ENCODE results near the gene ADAMTSL5. TPM values are rescaled to one million over a fixed set of nuclear protein-coding genes. Genes with fewer than 3 reads are reported as not detected.
A peak's percentile ranks its signal among the peaks of the same experiment; 100 is the strongest.

ADAMTSL5 gene
- total and polyA plus RNA-seq, 2 of the 13 experiments (the other 11 are each of a cell fraction or from before 2014, with no cell fraction given) = 0.60 to 2.7 TPM

DNA sequence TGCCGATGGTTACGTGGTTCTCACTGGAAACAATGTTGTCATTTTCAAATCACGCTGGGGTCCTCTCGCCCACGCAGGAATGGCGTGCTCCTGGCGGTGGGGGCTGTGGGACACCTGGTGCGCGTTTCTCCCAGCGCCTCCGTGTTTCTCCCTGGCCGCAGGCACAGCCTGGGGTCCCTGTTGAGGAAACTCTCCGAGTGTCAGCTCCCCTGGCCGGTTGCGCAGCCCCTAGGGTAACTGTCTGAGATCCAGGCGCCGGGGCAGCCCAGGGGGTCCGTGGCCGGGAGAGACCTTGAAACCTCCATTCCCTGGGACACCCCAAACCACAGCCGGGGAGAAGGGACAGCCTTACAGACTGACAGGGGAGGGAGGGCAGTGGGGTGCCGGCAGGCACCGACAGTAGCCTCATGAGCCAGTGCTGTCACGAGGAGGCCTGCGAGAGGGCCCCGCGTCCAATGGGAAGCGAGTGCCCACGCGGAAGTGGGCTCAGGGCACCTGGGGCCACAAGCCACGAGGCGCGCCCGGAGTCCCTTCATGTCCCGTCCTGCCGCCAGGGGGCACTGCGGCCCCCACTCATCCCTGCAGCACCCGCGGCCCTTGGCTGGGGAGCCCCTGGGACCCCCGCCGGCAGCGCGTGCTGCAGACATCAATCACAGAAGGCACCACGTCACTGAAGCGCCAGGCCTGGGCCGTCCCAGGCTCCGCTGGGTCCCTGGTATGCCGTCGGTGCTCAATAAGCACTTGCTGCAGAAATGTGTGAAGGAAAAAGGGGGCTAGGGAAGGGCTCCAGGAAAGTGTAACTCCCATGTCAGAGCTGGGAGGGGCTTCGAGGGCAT, 9.5 kb downstream of the ADAMTSL5 start (continued):
- TF ChIP-seq, protein P1, sequence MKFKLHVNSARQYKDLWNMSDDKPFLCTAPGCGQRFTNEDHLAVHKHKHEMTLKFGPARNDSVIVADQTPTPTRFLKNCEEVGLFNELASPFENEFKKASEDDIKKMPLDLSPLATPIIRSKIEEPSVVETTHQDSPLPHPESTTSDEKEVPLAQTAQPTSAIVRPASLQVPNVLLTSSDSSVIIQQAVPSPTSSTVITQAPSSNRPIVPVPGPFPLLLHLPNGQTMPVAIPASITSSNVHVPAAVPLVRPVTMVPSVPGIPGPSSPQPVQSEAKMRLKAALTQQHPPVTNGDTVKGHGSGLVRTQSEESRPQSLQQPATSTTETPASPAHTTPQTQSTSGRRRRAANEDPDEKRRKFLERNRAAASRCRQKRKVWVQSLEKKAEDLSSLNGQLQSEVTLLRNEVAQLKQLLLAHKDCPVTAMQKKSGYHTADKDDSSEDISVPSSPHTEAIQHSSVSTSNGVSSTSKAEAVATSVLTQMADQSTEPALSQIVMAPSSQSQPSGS (CRISPR knock-in tag; IDR thresholded peaks at IDR 0.05) = no peak
- TF ChIP-seq, protein P2, sequence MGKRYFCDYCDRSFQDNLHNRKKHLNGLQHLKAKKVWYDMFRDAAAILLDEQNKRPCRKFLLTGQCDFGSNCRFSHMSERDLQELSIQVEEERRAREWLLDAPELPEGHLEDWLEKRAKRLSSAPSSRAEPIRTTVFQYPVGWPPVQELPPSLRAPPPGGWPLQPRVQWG (CRISPR knock-in tag; IDR thresholded peaks at IDR 0.05; ENCODE audit: borderline replicate concordance, low read depth) = no peak
- TF ChIP-seq FLYWCH1 (CRISPR knock-in tag; IDR thresholded peaks at IDR 0.05) (no peak), ZNF12 (CRISPR knock-in tag; IDR thresholded peaks at IDR 0.05) (no peak), ZNF747 (CRISPR knock-in tag; IDR thresholded peaks at IDR 0.05; ENCODE audit: borderline replicate concordance) (no peak), ZNF335 (CRISPR knock-in tag; IDR thresholded peaks at IDR 0.05) (no peak), ADNP (CRISPR knock-in tag; IDR thresholded peaks at IDR 0.05) (no peak), CHD4 (IDR thresholded peaks at IDR 0.05; ENCODE audit: borderline replicate concordance, low read length) (no peak), ZKSCAN8 (CRISPR knock-in tag; IDR thresholded peaks at IDR 0.05; ENCODE audit: borderline replicate concordance) (no peak), TAF1 (CRISPR knock-in tag; IDR thresholded peaks at IDR 0.05) (no peak), SAFB2 (CRISPR knock-in tag; IDR thresholded peaks at IDR 0.05; ENCODE audit: borderline replicate concordance, low read depth) (no peak), ZBTB7B (CRISPR knock-in tag; IDR thresholded peaks at IDR 0.05) (peak; percentile 82), RFX1 (IDR thresholded peaks at IDR 0.05) (no peak), EZH2 (conservative IDR thresholded peaks at IDR 0.05; ENCODE audit: low read depth, low read length) (no peak), ZNF121 (CRISPR knock-in tag; IDR thresholded peaks at IDR 0.05) (no peak), THAP11 (CRISPR knock-in tag; IDR thresholded peaks at IDR 0.05) (no peak), ATRX (CRISPR knock-in tag; IDR thresholded peaks at IDR 0.05; ENCODE audit: borderline replicate concordance) (no peak), ZNF230 (CRISPR knock-in tag; IDR thresholded peaks at IDR 0.05) (no peak)
- TF ChIP-seq, protein P3, sequence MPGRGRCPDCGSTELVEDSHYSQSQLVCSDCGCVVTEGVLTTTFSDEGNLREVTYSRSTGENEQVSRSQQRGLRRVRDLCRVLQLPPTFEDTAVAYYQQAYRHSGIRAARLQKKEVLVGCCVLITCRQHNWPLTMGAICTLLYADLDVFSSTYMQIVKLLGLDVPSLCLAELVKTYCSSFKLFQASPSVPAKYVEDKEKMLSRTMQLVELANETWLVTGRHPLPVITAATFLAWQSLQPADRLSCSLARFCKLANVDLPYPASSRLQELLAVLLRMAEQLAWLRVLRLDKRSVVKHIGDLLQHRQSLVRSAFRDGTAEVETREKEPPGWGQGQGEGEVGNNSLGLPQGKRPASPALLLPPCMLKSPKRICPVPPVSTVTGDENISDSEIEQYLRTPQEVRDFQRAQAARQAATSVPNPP (CRISPR knock-in tag; IDR thresholded peaks at IDR 0.05) = no peak
- TF ChIP-seq, protein P4, sequence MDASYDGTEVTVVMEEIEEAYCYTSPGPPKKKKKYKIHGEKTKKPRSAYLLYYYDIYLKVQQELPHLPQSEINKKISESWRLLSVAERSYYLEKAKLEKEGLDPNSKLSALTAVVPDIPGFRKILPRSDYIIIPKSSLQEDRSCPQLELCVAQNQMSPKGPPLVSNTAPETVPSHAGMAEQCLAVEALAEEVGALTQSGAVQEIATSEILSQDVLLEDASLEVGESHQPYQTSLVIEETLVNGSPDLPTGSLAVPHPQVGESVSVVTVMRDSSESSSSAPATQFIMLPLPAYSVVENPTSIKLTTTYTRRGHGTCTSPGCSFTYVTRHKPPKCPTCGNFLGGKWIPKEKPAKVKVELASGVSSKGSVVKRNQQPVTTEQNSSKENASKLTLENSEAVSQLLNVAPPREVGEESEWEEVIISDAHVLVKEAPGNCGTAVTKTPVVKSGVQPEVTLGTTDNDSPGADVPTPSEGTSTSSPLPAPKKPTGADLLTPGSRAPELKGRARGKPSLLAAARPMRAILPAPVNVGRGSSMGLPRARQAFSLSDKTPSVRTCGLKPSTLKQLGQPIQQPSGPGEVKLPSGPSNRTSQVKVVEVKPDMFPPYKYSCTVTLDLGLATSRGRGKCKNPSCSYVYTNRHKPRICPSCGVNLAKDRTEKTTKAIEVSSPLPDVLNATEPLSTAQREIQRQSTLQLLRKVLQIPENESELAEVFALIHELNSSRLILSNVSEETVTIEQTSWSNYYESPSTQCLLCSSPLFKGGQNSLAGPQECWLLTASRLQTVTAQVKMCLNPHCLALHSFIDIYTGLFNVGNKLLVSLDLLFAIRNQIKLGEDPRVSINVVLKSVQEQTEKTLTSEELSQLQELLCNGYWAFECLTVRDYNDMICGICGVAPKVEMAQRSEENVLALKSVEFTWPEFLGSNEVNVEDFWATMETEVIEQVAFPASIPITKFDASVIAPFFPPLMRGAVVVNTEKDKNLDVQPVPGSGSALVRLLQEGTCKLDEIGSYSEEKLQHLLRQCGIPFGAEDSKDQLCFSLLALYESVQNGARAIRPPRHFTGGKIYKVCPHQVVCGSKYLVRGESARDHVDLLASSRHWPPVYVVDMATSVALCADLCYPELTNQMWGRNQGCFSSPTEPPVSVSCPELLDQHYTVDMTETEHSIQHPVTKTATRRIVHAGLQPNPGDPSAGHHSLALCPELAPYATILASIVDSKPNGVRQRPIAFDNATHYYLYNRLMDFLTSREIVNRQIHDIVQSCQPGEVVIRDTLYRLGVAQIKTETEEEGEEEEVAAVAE (CRISPR knock-in tag; IDR thresholded peaks at IDR 0.05; ENCODE audit: borderline replicate concordance) = no peak
- TF ChIP-seq, protein P5, sequence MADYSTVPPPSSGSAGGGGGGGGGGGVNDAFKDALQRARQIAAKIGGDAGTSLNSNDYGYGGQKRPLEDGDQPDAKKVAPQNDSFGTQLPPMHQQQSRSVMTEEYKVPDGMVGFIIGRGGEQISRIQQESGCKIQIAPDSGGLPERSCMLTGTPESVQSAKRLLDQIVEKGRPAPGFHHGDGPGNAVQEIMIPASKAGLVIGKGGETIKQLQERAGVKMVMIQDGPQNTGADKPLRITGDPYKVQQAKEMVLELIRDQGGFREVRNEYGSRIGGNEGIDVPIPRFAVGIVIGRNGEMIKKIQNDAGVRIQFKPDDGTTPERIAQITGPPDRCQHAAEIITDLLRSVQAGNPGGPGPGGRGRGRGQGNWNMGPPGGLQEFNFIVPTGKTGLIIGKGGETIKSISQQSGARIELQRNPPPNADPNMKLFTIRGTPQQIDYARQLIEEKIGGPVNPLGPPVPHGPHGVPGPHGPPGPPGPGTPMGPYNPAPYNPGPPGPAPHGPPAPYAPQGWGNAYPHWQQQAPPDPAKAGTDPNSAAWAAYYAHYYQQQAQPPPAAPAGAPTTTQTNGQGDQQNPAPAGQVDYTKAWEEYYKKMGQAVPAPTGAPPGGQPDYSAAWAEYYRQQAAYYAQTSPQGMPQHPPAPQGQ (CRISPR knock-in tag; IDR thresholded peaks at IDR 0.05; ENCODE audit: borderline replicate concordance) = no peak

All from HepG2 (cell line).